ENCODE results near the gene RECK. TPM values are rescaled to one million over a fixed set of nuclear protein-coding genes. Genes with fewer than 3 reads are reported as not detected.

RECK gene
- total RNA-seq, 1 donor from 2014 or later: 5.7 TPM

GRCh38 chr9:36017278-36017677, 19.4 kb upstream of the RECK start:
- TF ChIP-seq CTCF (conservative IDR thresholded peaks at IDR 0.05; ENCODE audit: low read depth, low read length): no peak
- DNase-seq (ENCODE audit: low read depth): no peak
- no peak overlapping the region for H3K4me3 ChIP-seq (ENCODE audit: low read depth, low read length)

GRCh38 chr9:36018129-36018528, 18.6 kb upstream of the RECK start:
- no peak for DNase-seq (ENCODE audit: low read depth)
- no peak for TF ChIP-seq CTCF (conservative IDR thresholded peaks at IDR 0.05; ENCODE audit: low read depth, low read length)

GRCh38 chr9:36018891-36019720, 17.6 kb upstream of the RECK start:
- H3K4me3 ChIP-seq (ENCODE audit: low read depth, low read length): no peak overlapping the region
- DNase-seq (ENCODE audit: low read depth): no peak
- TF ChIP-seq CTCF (conservative IDR thresholded peaks at IDR 0.05; ENCODE audit: low read depth, low read length): no peak

More at GRCh38 chr9:36018129-36018528, 18.6 kb upstream of the RECK start:
- H3K4me3 ChIP-seq (ENCODE audit: low read depth, low read length): no peak overlapping the region

- DNase-seq (ENCODE audit: low read depth): no peak
- H3K4me3 ChIP-seq (ENCODE audit: low read depth, low read length): no peak overlapping the region
- no peak for TF ChIP-seq CTCF (conservative IDR thresholded peaks at IDR 0.05; ENCODE audit: low read depth, low read length)
Observed at GRCh38 chr9:36021968-36022367, 14.7 kb upstream of the RECK start.

- TF ChIP-seq CTCF (conservative IDR thresholded peaks at IDR 0.05; ENCODE audit: low read depth, low read length): peak; percentile 90
- no peak for DNase-seq (ENCODE audit: low read depth)
- no peak overlapping the region for H3K4me3 ChIP-seq (ENCODE audit: low read depth, low read length)
Observed at GRCh38 chr9:36023260-36024048, 13.3 kb upstream of the RECK start.

- H3K4me3 ChIP-seq (ENCODE audit: low read depth, low read length): no peak overlapping the region
- no peak for TF ChIP-seq CTCF (conservative IDR thresholded peaks at IDR 0.05; ENCODE audit: low read depth, low read length)
- no peak for DNase-seq (ENCODE audit: low read depth)
Observed at GRCh38 chr9:36025746-36026145, 11.0 kb upstream of the RECK start.

Data from epithelial cell of proximal tubule (primary cell).